B cell (primary cell): ENCODE results near the gene RTF2. TPM values are rescaled to one million over a fixed set of nuclear protein-coding genes. Genes with fewer than 3 reads are reported as not detected.

ENCODE experiments used
- ATAC-seq: fragments of 200-7000 bp; cut with Tn5 transposase; one replicate; pipeline ENCODE4 v1.10.0; 2021; ENCODE audit warnings: low read depth, mild to moderate bottlenecking, moderate number of reproducible peaks, moderate library complexity
- CTCF ChIA-PET: fragments of 350-600 bp; sonication (Branson Sonifier 250); formaldehyde crosslinking; loops from one replicate; lab custom pipeline; 2021; ENCODE audit warnings: antibody characterized with exemption, inconsistent platforms; lab: Charles Lee
- POLR2A ChIA-PET: fragments of 350-600 bp; sonication (Branson Sonifier 250); formaldehyde crosslinking; loops from one replicate; lab custom pipeline; 2021; ENCODE audit warnings: antibody characterized with exemption; lab: Charles Lee
- DNase-seq: peaks from one replicate; pipeline ENCODE4 v3.0.0; 2013
- H2AFZ ChIP-seq: 2 replicates; pipeline ENCODE4 v1.6.1; 2012; ENCODE audit warnings: mild to moderate bottlenecking, low read depth, low read length; ENCODE audit not compliant: insufficient read depth, poor library complexity, severe bottlenecking
- H3K27ac ChIP-seq, 2 donors: 1 replicate in 1 of 2; 2 replicates in 1 of 2; pipeline ENCODE4 v1.5.1; 2012 to 2013; ENCODE audit warnings: low read length in 2 of 2, mild to moderate bottlenecking in 2 of 2, moderate library complexity in 1 of 2
- H3K27me3 ChIP-seq, 4 experiments: fragments of 200-600 bp in 1 of 4; sonication (generic) in 1 of 4; replicated peaks in 1 of 4; 1 replicate in 2 of 4; 2 replicates in 2 of 4; pipeline versions ENCODE4 v1.6.1 to v1.7.0; 2013 to 2016; ENCODE audit warnings: low read length in 3 of 4, mild to moderate bottlenecking in 2 of 4, mixed read lengths in 1 of 4, moderate library complexity in 1 of 4; ENCODE audit not compliant: insufficient read depth in 4 of 4, control insufficient read depth in 3 of 4; ENCODE audit errors: control extremely low read depth in 1 of 4
- H3K36me3 ChIP-seq, 2 experiments: replicated peaks in 1 of 2; 1 replicate in 1 of 2; 2 replicates in 1 of 2; pipeline versions ENCODE4 v1.6.1 to v1.7.1; 2013; ENCODE audit warnings: low read length in 1 of 2; ENCODE audit not compliant: insufficient read depth in 2 of 2, control insufficient read depth in 1 of 2; ENCODE audit errors: control extremely low read depth in 1 of 2, extremely low read depth in 1 of 2
- H3K4me1 ChIP-seq, 2 donors: fragments of 200-600 bp in 1 of 2; sonication (generic) in 1 of 2; 1 replicate in 1 of 2; 2 replicates in 1 of 2; pipeline versions ENCODE4 v1.5.1 to v1.6.1; 2013 to 2017; ENCODE audit warnings: low read length in 2 of 2; ENCODE audit not compliant: control insufficient read depth in 2 of 2, insufficient read depth in 2 of 2
- H3K4me2 ChIP-seq: replicated peaks from 2 replicates; pipeline ENCODE3; 2012; ENCODE audit warnings: mild to moderate bottlenecking, low read depth, low read length; ENCODE audit not compliant: poor library complexity, severe bottlenecking
- H3K4me3 ChIP-seq, 5 experiments: fragments of 200-600 bp in 1 of 5; sonication (generic) in 1 of 5; 1 replicate in 3 of 5; 2 replicates in 2 of 5; pipeline versions ENCODE4 v1.5.1 to v1.7.0; 2011 to 2016; ENCODE audit warnings: low read length in 4 of 5, mild to moderate bottlenecking in 4 of 5, low read depth in 2 of 5, control low read depth in 1 of 5, moderate library complexity in 1 of 5; ENCODE audit not compliant: insufficient read depth in 1 of 5; ENCODE audit errors: control extremely low read depth in 1 of 5, extremely low read depth in 1 of 5
- H3K79me2 ChIP-seq: fragments of 200-600 bp; sonication (generic); one replicate; pipeline ENCODE4 v1.6.0; 2016; ENCODE audit warnings: low read length; ENCODE audit not compliant: control insufficient read depth, insufficient read depth
- H3K9ac ChIP-seq: fragments of 200-600 bp; sonication (generic); 2 replicates; pipeline ENCODE4 v1.6.1; 2017; ENCODE audit warnings: mild to moderate bottlenecking, low read length, moderate library complexity
- H3K9me3 ChIP-seq, 3 donors: one replicate each; pipeline versions ENCODE4 v1.6.1 to v1.7.1; 2013; ENCODE audit warnings: low read length in 2 of 3; ENCODE audit not compliant: control insufficient read depth in 2 of 3, insufficient read depth in 1 of 3; ENCODE audit errors: control extremely low read depth in 1 of 3
- H4K20me1 ChIP-seq: 2 replicates; pipeline ENCODE4 v1.6.0; 2012; ENCODE audit warnings: mild to moderate bottlenecking, low read length; ENCODE audit not compliant: insufficient read depth, control insufficient read depth, poor library complexity, severe bottlenecking
- H3K27ac Mint-ChIP-seq: one replicate; pipeline ENCODE4 v1.8.0; 2021; ENCODE audit warnings: mixed read lengths
- H3K27me3 Mint-ChIP-seq: one replicate; pipeline ENCODE4 v1.8.0; 2021; ENCODE audit warnings: mixed read lengths
- H3K4me1 Mint-ChIP-seq: one replicate; pipeline ENCODE4 v1.8.0; 2021; ENCODE audit warnings: mixed read lengths
- H3K4me3 Mint-ChIP-seq: one replicate; pipeline ENCODE4 v1.8.0; 2021; ENCODE audit warnings: mixed read lengths
- H3K9me3 Mint-ChIP-seq: one replicate; pipeline ENCODE4 v1.8.0; 2022; ENCODE audit warnings: mixed read lengths; ENCODE audit not compliant: insufficient read depth
- CTCF ChIP-seq: fragments of 200-600 bp; IDR thresholded peaks from one replicate; pipeline ENCODE4 v1.8.0; 2022; ENCODE audit warnings: antibody characterized with exemption, mild to moderate bottlenecking
- EZH2 ChIP-seq: IDR thresholded peaks from 2 replicates; pipeline ENCODE4 v1.6.1; 2012; ENCODE audit warnings: borderline replicate concordance, low read depth, mild to moderate bottlenecking, moderate library complexity, low read length; ENCODE audit not compliant: insufficient read depth, poor library complexity, severe bottlenecking
- WGBS: methylation state at CpG from one replicate; pipeline ENCODE4 v1.1.5; 2013; ENCODE audit warnings: missing lambda C conversion rate; ENCODE audit not compliant: insufficient coverage; 5-methylcytosine and 5-hydroxymethylcytosine counted together
- intact Hi-C: fragments of 100-400 bp; cut with micrococcal nuclease; formaldehyde crosslinking; loops from one replicate; pipeline ENCODE4 v1.10.0; 2022
- polyA plus RNA-seq: library from polyadenylated mRNA; depleted of rRNA; stranded (reverse); fragments of >200 nt; gene quantifications from 2 replicates; pipeline ENCODE4 v1.2.3, GENCODE V29; 2012
- total RNA-seq, 2 donors: library from RNA; stranded (reverse); fragments of 120-200 nt in 1 of 2; gene quantifications; 1 replicate in 1 of 2; 2 replicates in 1 of 2; pipeline versions ENCODE4 v1.2.3 to v1.2.4, GENCODE V29; 2013 to 2022

Gene RTF2
- total and polyA plus RNA-seq, 2 donors (not counting 1 experiment from before 2014, with no cell fraction given) = 34.6 to 78.4 TPM

GRCh38 chr20:56469077-56469449 is 636 bp downstream of the RTF2 start:
- Histone ChIP-seq H3K4me2 (peak overlapping the region; percentile 87), H2AFZ (peak overlapping the region; percentile 80)

More at GRCh38 chr20:56469077-56469449, 636 bp downstream of the RTF2 start:
- Mint-ChIP-seq H3K4me1 (peaks cover 45% of the 10 kb centered on the region), H3K9me3 (no peaks in the 10 kb centered on the region), H3K27ac (peak overlapping the region; percentile 98), H3K4me3 (peak overlapping the region; percentile 100), H3K27me3 (no peaks in the 10 kb centered on the region)
- peak overlapping the region; percentile 90 to 94 for H3K27ac ChIP-seq
- WGBS = 3% methylated on average over 4 of the region's 8 CpGs
- POLR2A ChIA-PET = interaction anchor here (0.9 to 1.4 kb wide), 2 partner anchors 57 to 77 kb away, joined by 3 to 5 read pairs; partner anchors contain the start of genes AURKA, CASS4 and CSTF1
- no peaks in the 10 kb centered on the region for H4K20me1 ChIP-seq
- intact Hi-C loops = no loop called here
- H3K79me2 ChIP-seq = peaks cover 47% of the 10 kb centered on the region
- H3K27me3 ChIP-seq = no peaks in the 10 kb centered on the region
- H3K36me3 ChIP-seq = peaks cover 0 to 14% of the 10 kb centered on the region in 2 experiments
- peaks cover 37 to 46% of the 10 kb centered on the region in 2 donors for H3K4me1 ChIP-seq
- DNase-seq (no peak), ATAC-seq (no peak)
- H3K9me3 ChIP-seq = no peaks in the 10 kb centered on the region
- peak overlapping the region; percentile 90 to 100 (median 95) for H3K4me3 ChIP-seq
- TF ChIP-seq EZH2 (no peak), CTCF (no peak)
- CTCF ChIA-PET = interaction anchor here (0.9 to 1.0 kb wide), 2 partner anchors 71 to 80 kb away, joined by 3 to 4 read pairs; no protein-coding TSS in a partner anchor
- H3K9ac ChIP-seq = peak overlapping the region; percentile 82
